Small intestine (tissue), 7 donors: Measurements from ENCODE around the gene MED12L. TPM values are rescaled to one million over a fixed set of nuclear protein-coding genes. Genes with fewer than 3 reads are reported as not detected.

ENCODE experiments used
- DNase-seq, 2 donors: peaks; one replicate each; pipeline versions ENCODE4 v3.0.0 to v3.0.0-alpha.2; 2013
- FAIRE-seq: peaks from 2 replicates; lab custom pipeline; 2012; peaks lifted over from hg19 to GRCh38; lab: Jason Lieb, UNC
- H3K27ac ChIP-seq, 3 donors: one replicate each; pipeline ENCODE4 v1.5.1; 2013; ENCODE audit warnings: low read length in 2 of 3, mild to moderate bottlenecking in 2 of 3, control low read depth in 1 of 3, inconsistent platforms in 1 of 3, low read depth in 1 of 3, moderate library complexity in 1 of 3
- H3K27me3 ChIP-seq, 3 donors: one replicate each; pipeline ENCODE4 v1.6.1; 2013; ENCODE audit warnings: low read length in 3 of 3, inconsistent platforms in 1 of 3; ENCODE audit not compliant: control insufficient read depth in 3 of 3, insufficient read depth in 3 of 3
- H3K36me3 ChIP-seq, 3 donors: one replicate each; pipeline ENCODE4 v1.6.1; 2013; ENCODE audit warnings: low read length in 3 of 3, inconsistent platforms in 1 of 3, low read depth in 1 of 3, mild to moderate bottlenecking in 1 of 3, moderate library complexity in 1 of 3; ENCODE audit not compliant: control insufficient read depth in 3 of 3, insufficient read depth in 2 of 3
- H3K4me1 ChIP-seq, 3 donors: one replicate each; pipeline ENCODE4 v1.6.1; 2013; ENCODE audit warnings: low read length in 2 of 3, inconsistent platforms in 1 of 3, low read depth in 1 of 3, mild to moderate bottlenecking in 1 of 3, moderate library complexity in 1 of 3; ENCODE audit not compliant: control insufficient read depth in 3 of 3, insufficient read depth in 2 of 3
- H3K4me3 ChIP-seq, 3 donors: one replicate each; pipeline ENCODE4 v1.5.1; 2013; ENCODE audit warnings: low read length in 3 of 3, control low read depth in 1 of 3, inconsistent platforms in 1 of 3, low read depth in 1 of 3, mild to moderate bottlenecking in 1 of 3, moderate library complexity in 1 of 3
- H3K9me3 ChIP-seq, 2 donors: one replicate each; pipeline ENCODE4 v1.6.1; 2013; ENCODE audit warnings: low read depth in 1 of 2, low read length in 1 of 2; ENCODE audit not compliant: control insufficient read depth in 2 of 2, insufficient read depth in 1 of 2
- WGBS, 3 donors: extraction: QIAGEN DNeasy Blood & Tissue Kit; methylation state at CpG; one replicate each; pipeline ENCODE4 v1.1.7; 2013; 5-methylcytosine and 5-hydroxymethylcytosine counted together
- polyA plus RNA-seq, 4 donors: library from polyadenylated mRNA; stranded (reverse) in 3 of 4; unstranded in 1 of 4; fragments of 200-250 nt in 3 of 4; fragments of 120-200 nt in 1 of 4; gene quantifications; one replicate each; pipeline versions ENCODE4 v1.2.1 to v1.2.3, GENCODE V29; 2013
- donor health status: healthy with polysubstance abuse.
- donor health status: control.
- donor health status: control.
- donor health status: Bipolar disorder and iron deficiency.
- donor health status: healthy.

Gene MED12L
- polyA plus RNA-seq, 4 donors, result 0.16 to 2.4 (median 0.36) TPM

DNA sequence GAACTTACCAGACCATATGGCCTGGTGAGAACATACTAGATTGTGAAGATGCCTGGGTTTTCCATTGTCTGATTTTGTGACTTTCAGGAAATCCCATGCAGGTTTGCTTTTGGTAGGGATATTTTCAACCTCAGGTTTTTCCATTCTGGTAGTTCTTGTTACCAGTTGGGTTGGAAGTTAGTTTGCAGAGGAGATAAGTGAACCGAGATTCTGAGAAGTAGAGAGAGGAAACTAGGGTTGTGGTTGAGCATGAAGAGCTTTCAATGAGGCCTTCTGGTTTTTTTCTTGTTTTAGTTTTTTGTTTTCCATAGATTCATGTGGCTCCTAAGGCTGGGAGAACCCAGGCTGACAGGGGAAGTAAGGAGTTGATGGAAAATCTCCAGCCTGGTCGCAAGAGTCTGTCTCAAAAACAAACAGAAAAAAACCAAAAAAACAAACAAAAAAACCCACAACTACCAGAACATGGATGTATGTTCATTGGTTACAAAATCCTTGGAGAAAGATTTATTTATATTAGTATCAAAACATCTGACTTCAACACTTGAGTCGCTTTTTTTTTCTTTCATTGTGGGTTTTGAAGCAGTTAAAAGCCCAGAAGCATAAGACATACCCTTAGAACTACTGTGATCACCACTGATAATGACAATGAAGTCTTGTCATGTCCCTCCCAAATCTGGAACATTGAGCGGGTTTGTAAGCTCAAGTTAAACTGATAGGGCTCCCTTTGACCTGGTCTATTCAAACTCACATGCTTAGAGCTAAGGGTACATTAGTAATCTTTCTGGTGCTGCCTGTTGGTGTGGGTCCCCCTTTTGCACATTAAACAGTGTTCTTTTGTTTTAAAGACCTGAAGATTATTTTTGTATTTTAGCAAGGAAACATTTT lies 114.3 kb downstream of the MED12L start:
- no peak for DNase-seq
- Histone ChIP-seq H3K36me3 (peaks cover 0 to 4% (median 2%) of the 10 kb centered on the region in 3 donors), H3K4me3 (no peak overlapping the region), H3K27me3 (no peaks in the 10 kb centered on the region), H3K4me1 (peaks cover 0 to 3% (median 0%) of the 10 kb centered on the region in 3 donors), H3K27ac (peak overlapping the region in 1 of 3 donors; percentile 11), H3K9me3 (no peaks in the 10 kb centered on the region)
- no peak for FAIRE-seq
- WGBS, 3 donors, result 63 to 87% (median 67%) methylated on average over 4 of the region's 4 CpGs

DNA sequence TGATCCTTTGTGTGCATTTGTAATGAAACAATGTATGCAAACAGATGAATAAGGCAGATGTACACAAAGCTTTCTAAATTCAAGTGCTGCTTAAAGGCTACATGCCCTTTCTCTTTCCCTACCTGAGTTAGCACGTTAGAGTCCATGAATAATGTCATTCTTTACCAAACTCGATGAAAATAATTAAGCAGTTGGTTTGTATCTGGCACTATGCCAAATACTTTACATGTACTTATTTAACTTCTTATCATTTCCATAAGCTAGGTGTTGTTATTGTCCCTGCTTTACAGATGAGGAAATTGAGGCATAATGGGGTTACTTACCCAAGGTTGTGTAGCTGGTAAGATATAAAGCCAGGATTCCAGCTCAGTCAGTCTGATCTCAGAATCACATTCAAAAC lies 115.1 kb downstream of the MED12L start:
- 32 to 51% (median 38%) methylated on average over 2 of the region's 2 CpGs for WGBS, 3 donors
- peaks cover 0 to 4% (median 2%) of the 10 kb centered on the region in 3 donors for H3K36me3 ChIP-seq
- peak overlapping the region in 2 of 3 donors; percentile 32 to 63 for H3K27ac ChIP-seq
- peak overlapping the region in 1 of 3 donors; percentile 30 for H3K4me3 ChIP-seq
- H3K4me1 ChIP-seq, result peaks cover 0 to 3% (median 0%) of the 10 kb centered on the region in 3 donors
- FAIRE-seq (no peak), DNase-seq (no peak)
- H3K9me3 ChIP-seq, result no peaks in the 10 kb centered on the region
- H3K27me3 ChIP-seq, result no peaks in the 10 kb centered on the region

DNA sequence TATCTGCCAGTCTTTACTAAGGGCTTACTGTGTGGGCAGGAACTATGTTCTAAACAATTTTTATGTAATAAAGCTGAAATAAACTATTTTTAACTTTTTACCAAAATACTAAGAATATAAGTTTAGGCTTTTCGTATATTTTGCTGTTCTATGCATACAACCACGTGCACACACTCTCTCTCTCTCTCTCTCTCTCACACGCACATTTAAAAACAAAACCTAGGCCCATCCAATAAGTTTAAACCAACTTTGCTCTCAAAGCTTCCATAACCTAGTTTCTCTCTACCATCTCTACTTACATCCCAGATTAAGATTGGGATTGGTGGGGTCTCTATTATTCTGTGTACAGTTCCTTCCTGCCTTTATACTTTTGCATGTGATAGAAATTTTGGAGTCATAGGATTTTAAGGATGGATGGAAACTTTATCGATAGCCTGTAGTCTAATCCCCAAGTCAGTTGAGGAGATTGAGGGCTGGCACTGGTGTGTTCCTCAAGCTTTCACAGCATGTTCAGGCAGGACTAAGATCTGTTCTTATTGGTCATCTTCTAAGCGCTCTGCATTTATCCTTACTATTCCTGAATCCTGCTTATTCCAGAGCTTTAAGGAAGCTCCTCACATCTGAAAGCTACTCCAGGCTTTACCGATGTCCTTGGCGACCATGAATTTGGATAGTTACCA lies 115.7 kb downstream of the MED12L start:
- FAIRE-seq, result no peak
- DNase-seq, result no peak
- Histone ChIP-seq H3K4me1 (peaks cover 0 to 3% (median 0%) of the 10 kb centered on the region in 3 donors), H3K36me3 (peaks cover 0 to 4% (median 2%) of the 10 kb centered on the region in 3 donors), H3K27me3 (no peaks in the 10 kb centered on the region), H3K27ac (peak overlapping the region in 1 of 3 donors; percentile 86), H3K9me3 (no peaks in the 10 kb centered on the region), H3K4me3 (peak overlapping the region in 1 of 3 donors; percentile 10)
- 73 to 86% (median 84%) methylated on average over 7 of the region's 7 CpGs for WGBS, 3 donors

DNA sequence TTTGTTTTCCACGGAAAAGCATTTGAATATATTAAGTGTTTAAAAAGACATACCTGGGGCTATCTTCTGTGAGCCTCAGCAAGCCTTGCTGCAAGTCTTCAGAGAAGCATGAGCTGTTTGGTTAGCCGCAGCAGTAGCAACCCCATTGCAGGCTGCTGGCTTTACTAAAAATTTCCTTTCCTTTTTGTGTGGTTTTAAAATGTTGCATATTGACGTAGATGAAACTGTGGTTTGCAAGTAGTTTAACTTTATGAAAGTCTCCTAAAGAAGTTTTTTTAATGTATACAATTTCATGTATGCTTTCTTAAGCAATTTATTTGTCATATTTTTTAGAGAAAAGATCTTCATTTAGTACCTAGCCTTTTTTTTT lies 117.6 kb downstream of the MED12L start, which contains the start of gene GPR171:
Gene GPR171, minus strand, starts transcription at position 166 of the 370 bp plus-strand sequence. CDS start 3,830 bp downstream, outside the sequence.
- Histone ChIP-seq H3K27ac (peak within 1 kb of the TSS in 2 of 3 donors; percentile 41 to 83), H3K36me3 (peaks cover 0 to 2% (median 0%) of the 10 kb centered on the region in 3 donors), H3K4me1 (peaks cover 0 to 3% (median 0%) of the 10 kb centered on the region in 3 donors), H3K27me3 (no peaks in the 10 kb centered on the region), H3K9me3 (no peaks in the 10 kb centered on the region), H3K4me3 (peak within 1 kb of the TSS in 2 of 3 donors; percentile 23 to 31)
- peak in 1 of 2 donors; percentile 58 for DNase-seq
- 68 to 84% (median 73%) methylated on average over 3 of the region's 3 CpGs for WGBS, 3 donors
- FAIRE-seq, result peak; percentile 26

DNA sequence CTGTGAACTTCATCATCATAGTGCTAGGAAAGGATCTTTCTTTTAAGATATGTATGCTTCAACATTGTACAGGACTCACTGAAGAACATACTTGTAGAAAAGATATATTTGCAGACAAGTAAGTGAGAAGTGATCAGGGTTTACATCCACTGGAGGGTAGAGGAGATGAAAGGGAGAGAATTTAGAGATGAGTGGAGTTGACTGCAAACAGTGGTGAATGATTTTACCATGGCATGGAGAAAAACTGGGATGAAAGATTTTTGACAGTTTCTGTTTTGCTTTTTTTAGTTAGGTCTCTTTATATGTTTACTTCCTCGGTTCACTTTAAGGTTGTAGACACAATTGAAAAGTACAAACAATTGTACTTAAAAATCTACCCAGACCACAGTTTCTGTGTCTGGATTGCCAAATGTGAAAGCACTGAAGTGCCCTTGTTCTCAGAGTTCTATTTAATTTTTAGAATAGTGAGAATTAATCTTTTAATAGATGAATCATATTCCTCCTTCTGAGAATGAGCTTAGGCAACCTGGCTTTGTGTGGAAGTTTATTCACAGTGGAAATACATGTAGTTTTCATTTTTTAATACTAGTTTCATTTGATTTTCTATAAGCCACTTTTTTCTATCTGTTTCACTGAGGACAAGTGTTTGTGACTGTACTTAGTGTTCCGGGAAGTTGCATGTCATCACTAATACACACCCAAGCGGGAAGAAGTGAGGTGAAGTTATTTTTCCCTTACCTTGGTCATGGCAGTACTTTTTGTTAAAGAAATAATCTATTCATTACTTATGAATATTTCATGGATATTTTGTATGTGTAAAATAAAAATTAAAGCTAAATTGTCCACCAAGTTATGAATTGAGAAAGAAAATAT lies 119.3 kb downstream of the MED12L start:
- H3K36me3 ChIP-seq, result no peaks in the 10 kb centered on the region
- H3K27me3 ChIP-seq, result no peaks in the 10 kb centered on the region
- FAIRE-seq (no peak), DNase-seq (peak in 1 of 2 donors; percentile 42)
- H3K9me3 ChIP-seq, result no peaks in the 10 kb centered on the region
- H3K4me1 ChIP-seq, result peaks cover 0 to 5% (median 0%) of the 10 kb centered on the region in 3 donors
- peak overlapping the region in 2 of 3 donors; percentile 55 to 83 for H3K27ac ChIP-seq
- 68 to 84% (median 71%) methylated on average over 3 of the region's 3 CpGs for WGBS, 3 donors
- no peak overlapping the region for H3K4me3 ChIP-seq

DNA sequence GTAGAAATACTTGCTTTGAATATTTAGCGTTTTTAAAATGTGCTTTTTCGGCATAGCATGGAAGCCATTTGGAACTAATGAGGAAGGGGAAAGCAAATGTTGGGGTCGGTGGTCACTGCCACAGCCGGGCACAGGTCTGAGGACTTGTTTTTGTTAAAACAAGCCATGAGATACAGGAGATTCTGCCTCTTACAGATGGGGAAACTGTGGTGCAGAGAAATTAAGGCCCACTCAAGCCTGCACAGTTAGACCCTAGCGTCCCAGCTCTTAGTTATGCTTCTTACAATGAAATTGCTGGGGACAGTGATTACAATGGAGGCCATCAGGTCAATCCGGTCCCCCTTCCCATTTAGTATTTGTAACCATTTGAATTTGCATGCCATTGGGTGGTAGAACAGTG lies 120.0 kb downstream of the MED12L start:
- WGBS, 3 donors, result 75 to 87% (median 85%) methylated on average over 6 of the region's 6 CpGs
- FAIRE-seq (no peak), DNase-seq (no peak)
- H3K36me3 ChIP-seq, result no peaks in the 10 kb centered on the region
- H3K4me3 ChIP-seq, result no peak overlapping the region
- peaks cover 0 to 10% (median 2%) of the 10 kb centered on the region in 3 donors for H3K4me1 ChIP-seq
- peak overlapping the region in 1 of 3 donors; percentile 48 for H3K27ac ChIP-seq
- H3K9me3 ChIP-seq, result no peaks in the 10 kb centered on the region
- H3K27me3 ChIP-seq, result no peaks in the 10 kb centered on the region

DNA sequence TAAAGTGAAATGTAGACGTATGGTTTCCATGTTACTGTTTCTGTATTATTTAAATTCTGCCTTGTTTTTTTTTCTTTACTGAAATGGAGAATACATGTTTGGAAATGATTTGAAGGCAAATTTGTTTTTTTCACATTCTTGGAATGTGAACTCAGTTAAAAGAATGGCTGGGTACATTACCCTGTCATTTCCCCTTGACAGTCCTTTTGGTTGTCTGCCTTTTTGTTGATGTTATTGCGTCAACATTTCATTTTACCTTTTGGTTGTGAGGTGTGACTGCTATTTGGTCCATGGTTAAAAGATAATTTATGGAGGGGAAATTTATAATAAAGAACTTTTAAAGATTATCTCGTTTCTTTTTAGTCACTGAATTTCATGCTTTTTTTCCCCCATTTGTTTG lies 120.7 kb downstream of the MED12L start:
- DNase-seq (no peak), FAIRE-seq (no peak)
- no peaks in the 10 kb centered on the region for H3K27me3 ChIP-seq
- no peaks in the 10 kb centered on the region for H3K36me3 ChIP-seq
- no peak overlapping the region for H3K4me3 ChIP-seq
- no peak overlapping the region for H3K27ac ChIP-seq
- peaks cover 0 to 10% (median 2%) of the 10 kb centered on the region in 3 donors for H3K4me1 ChIP-seq
- H3K9me3 ChIP-seq, result no peaks in the 10 kb centered on the region
- WGBS, 3 donors, result 57 to 78% (median 74%) methylated on average over 3 of the region's 3 CpGs
